Measurements from ENCODE around the gene TTC17. TPM values are rescaled to one million over a fixed set of nuclear protein-coding genes. Genes with fewer than 3 reads are reported as not detected.

The TTC17 gene
- total and polyA plus RNA-seq, 4 donors, result 18.9 to 88.6 (median 43.5) TPM

- TF ChIP-seq ZBTB33 (IDR thresholded peaks at IDR 0.05) (no peak), GABPA (IDR thresholded peaks at IDR 0.05 in 1 of 2, conservative IDR thresholded peaks at IDR 0.05 in 1 of 2) (no peak), RAD21 (IDR thresholded peaks at IDR 0.05) (no peak), JUND (IDR thresholded peaks at IDR 0.05) (no peak), REST (IDR thresholded peaks at IDR 0.05) (no peak), FOXA2 (IDR thresholded peaks at IDR 0.05) (no peak), SP1 (IDR thresholded peaks at IDR 0.05) (no peak), YY1 (IDR thresholded peaks at IDR 0.05) (no peak), HNF4G (IDR thresholded peaks at IDR 0.05) (no peak), RXRA (IDR thresholded peaks at IDR 0.05) (no peak), MAX (IDR thresholded peaks at IDR 0.05) (no peak), CTCF (IDR thresholded peaks at IDR 0.05; ENCODE audit: low read depth, low read length, missing input control) (no peak), EGR1 (IDR thresholded peaks at IDR 0.05; ENCODE audit: low read depth in 2 of 2) (no peak), HNF4A (conservative IDR thresholded peaks at IDR 0.05) (no peak)
- no peak for DNase-seq (ENCODE audit: low spot score)
- WGBS, result 92% methylated on average over 2 of the region's 2 CpGs
These were observed 81.8 kb downstream of the TTC17 start for GRCh38 chr11:43440486-43440885.

GRCh38 chr11:43443811-43444210 is 85.1 kb downstream of the TTC17 start:
- WGBS, result 97% methylated on average over 4 of the region's 4 CpGs
- Histone ChIP-seq H3K9me3 (ENCODE audit: control insufficient read depth in 4 of 4, low read length in 3 of 4) (no peaks in the 10 kb centered on the region), H3K27ac (ENCODE audit: low read depth in 1 of 2, low read length in 2 of 2) (no peak overlapping the region), H3K27me3 (ENCODE audit: control insufficient read depth in 4 of 4, insufficient read depth in 4 of 4, low read length in 3 of 4) (no peaks in the 10 kb centered on the region), H3K4me3 (ENCODE audit: low read depth in 1 of 3, low read length in 3 of 3) (no peak overlapping the region), H3K36me3 (ENCODE audit: control insufficient read depth in 4 of 4, insufficient read depth in 3 of 4, low read depth in 1 of 4, low read length in 3 of 4) (peaks cover 8 to 67% (median 42%) of the 10 kb centered on the region in 4 donors), H3K9ac (ENCODE audit: low read depth in 1 of 2, low read length in 2 of 2) (no peak overlapping the region), H3K4me1 (ENCODE audit: control insufficient read depth in 4 of 4, insufficient read depth in 4 of 4, low read length in 3 of 4) (peaks cover 0 to 1% (median 0%) of the 10 kb centered on the region in 4 donors)
- TF ChIP-seq CTCF (IDR thresholded peaks at IDR 0.05; ENCODE audit: low read depth, low read length, missing input control) (no peak), JUND (IDR thresholded peaks at IDR 0.05) (no peak), FOXA1 (IDR thresholded peaks at IDR 0.05) (no peak)
- no peak for DNase-seq (ENCODE audit: low spot score)

More at GRCh38 chr11:43440486-43440885, 81.8 kb downstream of the TTC17 start:
- peaks cover 4 to 63% (median 37%) of the 10 kb centered on the region in 4 donors for H3K36me3 ChIP-seq (ENCODE audit: control insufficient read depth in 4 of 4, insufficient read depth in 3 of 4, low read depth in 1 of 4, low read length in 3 of 4)
- H3K9ac ChIP-seq (ENCODE audit: low read depth in 1 of 2, low read length in 2 of 2), result no peak overlapping the region
- H3K4me3 ChIP-seq (ENCODE audit: low read depth in 1 of 3, low read length in 3 of 3), result no peak overlapping the region
- H3K9me3 ChIP-seq (ENCODE audit: control insufficient read depth in 4 of 4, low read length in 3 of 4), result no peaks in the 10 kb centered on the region
- H3K27me3 ChIP-seq (ENCODE audit: control insufficient read depth in 4 of 4, insufficient read depth in 4 of 4, low read length in 3 of 4), result no peaks in the 10 kb centered on the region
- H3K27ac ChIP-seq (ENCODE audit: low read depth in 1 of 2, low read length in 2 of 2), result no peak overlapping the region
- peaks cover 0 to 1% (median 0%) of the 10 kb centered on the region in 4 donors for H3K4me1 ChIP-seq (ENCODE audit: control insufficient read depth in 4 of 4, insufficient read depth in 4 of 4, low read length in 3 of 4)

Data from liver (tissue), 9 donors.